Endothelial cell of umbilical vein (primary cell): ENCODE measurements around the gene NR1D1. TPM values are rescaled to one million over a fixed set of nuclear protein-coding genes. Genes with fewer than 3 reads are reported as not detected.

Source experiments
- BruUV-seq: library from RNA; stranded (reverse); fragments of 400-500 nt; replicated peaks from 2 replicates; lab custom pipeline; 2021; lab: Mats Ljungman, UMichigan
- CTCF ChIA-PET: fragments of 300-600, 350-600 bp; sonication (Branson Sonifier 250); formaldehyde crosslinking; loops from one replicate; lab custom pipeline; 2021; ENCODE audit warnings: antibody characterized with exemption, inconsistent platforms; lab: Charles Lee
- POLR2A ChIA-PET: fragments of 300-600, 350-600 bp; sonication (Branson Sonifier 250); formaldehyde crosslinking; loops from one replicate; lab custom pipeline; 2021; ENCODE audit warnings: antibody characterized with exemption, inconsistent platforms; lab: Charles Lee
- DNase-seq: peaks from one replicate; pipeline ENCODE4 v3.0.0-alpha.2; 2011; ENCODE audit warnings: low read depth, low spot score
- FAIRE-seq: peaks from 2 replicates; lab custom pipeline; 2011; peaks lifted over from hg19 to GRCh38; lab: Jason Lieb, UNC
- H2AFZ ChIP-seq: 2 replicates; pipeline ENCODE4 v1.6.0; 2012; ENCODE audit warnings: low read depth, low read length, control low read depth, inconsistent platforms
- H3K27ac ChIP-seq: 2 replicates; pipeline ENCODE4 v1.5.1; 2011; ENCODE audit warnings: low read depth, mild to moderate bottlenecking, control low read depth, low read length, moderate library complexity; ENCODE audit not compliant: insufficient read depth
- H3K27me3 ChIP-seq, 2 experiments: 2 replicates each; pipeline versions ENCODE4 v1.6.0 to v1.6.1; 2011; ENCODE audit warnings: low read length in 2 of 2, mixed read lengths in 1 of 2; ENCODE audit not compliant: control insufficient read depth in 2 of 2, insufficient read depth in 2 of 2
- H3K36me3 ChIP-seq, 2 experiments: 2 replicates in 1 of 2; 3 replicates in 1 of 2; pipeline ENCODE4 v1.5.1; 2011; ENCODE audit warnings: low read length in 2 of 2, mild to moderate bottlenecking in 1 of 2, moderate library complexity in 1 of 2; ENCODE audit not compliant: control insufficient read depth in 2 of 2, insufficient read depth in 2 of 2; ENCODE audit errors: extremely low read depth in 1 of 2
- H3K4me1 ChIP-seq: 3 replicates; pipeline ENCODE4 v1.5.1; 2011; ENCODE audit warnings: mild to moderate bottlenecking, low read length; ENCODE audit not compliant: control insufficient read depth, insufficient read depth; ENCODE audit errors: extremely low read depth
- H3K4me2 ChIP-seq: 2 replicates; pipeline ENCODE4 v1.6.1; 2011; ENCODE audit warnings: low read length, control low read depth, mixed read lengths; ENCODE audit not compliant: insufficient read depth
- H3K4me3 ChIP-seq, 3 experiments: fragments of 200-600 bp in 1 of 3; sonication (generic), shearing (Covaris generic) in 1 of 3; replicated peaks in 1 of 3; 2 replicates each; pipeline ENCODE4 v1.5.1; 2011 to 2016; ENCODE audit warnings: control low read depth in 3 of 3, low read length in 3 of 3, mild to moderate bottlenecking in 2 of 3, inconsistent platforms in 1 of 3, low read depth in 1 of 3, moderate library complexity in 1 of 3; ENCODE audit not compliant: insufficient read depth in 1 of 3
- H3K79me2 ChIP-seq: 2 replicates; pipeline ENCODE4 v1.6.0; 2012; ENCODE audit warnings: low read length, inconsistent platforms; ENCODE audit not compliant: control insufficient read depth, insufficient read depth
- H3K9ac ChIP-seq: replicated peaks from 2 replicates; pipeline ENCODE3; 2011; ENCODE audit warnings: low read length, control low read depth; ENCODE audit not compliant: insufficient read depth; ENCODE audit errors: extremely low read depth
- H3K9me1 ChIP-seq: replicated peaks from 3 replicates; pipeline ENCODE4 v1.6.0; 2011; ENCODE audit warnings: mild to moderate bottlenecking, low read length; ENCODE audit not compliant: control insufficient read depth, insufficient read depth; ENCODE audit errors: extremely low read depth
- H3K9me3 ChIP-seq: replicated peaks from 2 replicates; pipeline ENCODE4 v1.5.1; 2012; ENCODE audit warnings: low read length, inconsistent platforms; ENCODE audit not compliant: control insufficient read depth, insufficient read depth
- H4K20me1 ChIP-seq: replicated peaks from 2 replicates; pipeline ENCODE3; 2011; ENCODE audit warnings: mild to moderate bottlenecking, low read length; ENCODE audit not compliant: control insufficient read depth, insufficient read depth; ENCODE audit errors: extremely low read depth
- CTCF ChIP-seq, 2 donors: IDR thresholded peaks; 1 replicate in 1 of 2; 2 replicates in 1 of 2; pipeline ENCODE4 v1.5.1; 2011; ENCODE audit warnings: low read length in 2 of 2, mild to moderate bottlenecking in 2 of 2, moderate library complexity in 2 of 2, control low read depth in 1 of 2, inconsistent platforms in 1 of 2, low read depth in 1 of 2; ENCODE audit not compliant: insufficient read depth in 1 of 2; ENCODE audit errors: extremely low read depth in 1 of 2
- EZH2 ChIP-seq: IDR thresholded peaks from 2 replicates; pipeline ENCODE4 v1.6.1; 2012; ENCODE audit warnings: borderline replicate concordance, low read depth, mild to moderate bottlenecking, moderate library complexity, low read length, inconsistent platforms; ENCODE audit not compliant: severe bottlenecking
- FOS ChIP-seq: IDR thresholded peaks from 2 replicates; pipeline ENCODE4 v1.6.1; 2011; ENCODE audit warnings: mild to moderate bottlenecking, low read length, moderate library complexity, borderline replicate concordance; ENCODE audit not compliant: insufficient read depth
- GATA2 ChIP-seq: IDR thresholded peaks from 2 replicates; pipeline ENCODE4 v1.7.0; 2011; ENCODE audit warnings: low read depth, mild to moderate bottlenecking, moderate library complexity, mixed read lengths, low read length; ENCODE audit not compliant: insufficient read length, insufficient read depth
- JUN ChIP-seq: IDR thresholded peaks from 2 replicates; pipeline ENCODE4 v1.6.1; 2011; ENCODE audit warnings: borderline replicate concordance, low read depth; ENCODE audit not compliant: insufficient read length, insufficient read depth
- MAX ChIP-seq: IDR thresholded peaks from 2 replicates; pipeline ENCODE4 v1.6.1; 2011; ENCODE audit not compliant: insufficient read depth, insufficient read length
- MYC ChIP-seq: IDR thresholded peaks from one replicate; pipeline ENCODE4 v1.6.1; 2011; ENCODE audit warnings: mild to moderate bottlenecking, low read depth, low read length
- POLR2A ChIP-seq: IDR thresholded peaks from 2 replicates; pipeline ENCODE4 v1.6.1; 2012; ENCODE audit warnings: low read depth, mild to moderate bottlenecking, control low read depth, low read length
- POLR2AphosphoS5 ChIP-seq: IDR thresholded peaks from 2 replicates; pipeline ENCODE4 v1.6.1; 2012; ENCODE audit warnings: low read depth, mild to moderate bottlenecking, control low read depth, low read length, moderate library complexity; ENCODE audit not compliant: insufficient read depth
- dilution Hi-C: fragments of 300-500 bp; cut with MboI; formaldehyde crosslinking; loops from one replicate; pipeline ENCODE4 v1.15.0; 2019; ENCODE audit warnings: low sequenced_read_pairs; ENCODE audit not compliant: extremely low pct_ligation_motif_present
- intact Hi-C: fragments of 100-400 bp; cut with micrococcal nuclease; formaldehyde crosslinking; loops from one replicate; pipeline ENCODE4 v1.10.0; 2022
- polyA plus RNA-seq, 4 experiments: library from polyadenylated mRNA; depleted of rRNA in 3 of 4; stranded (reverse) in 3 of 4; unstranded in 1 of 4; fragments of >200 nt; gene quantifications; 2 replicates each; pipeline versions ENCODE4 v1.2.1 to v1.2.3, GENCODE V29; 2011 to 2012; ENCODE audit warnings: missing spikeins in 1 of 4
- total RNA-seq: library from RNA; stranded (reverse); gene quantifications from 2 replicates; pipeline ENCODE4 v1.2.3, GENCODE V29; 2021

Gene NR1D1
- total and polyA plus RNA-seq, 2 donors (not counting 3 experiments of a cell fraction or from before 2014, with no cell fraction given) = 2.5 to 5.2 TPM

GRCh38 chr17:40100669-40101366 is 429 bp upstream of the NR1D1 start:
- TSS peak; percentile 64 for BruUV-seq
- intact Hi-C loops = loop anchor here (1.0 kb wide), 3 partner anchors 7 to 82 kb away; no protein-coding TSS in a partner anchor
- dilution Hi-C loops = no loop called here
- Histone ChIP-seq H3K27me3 (no peaks in the 10 kb centered on the region), H3K9ac (peak overlapping the region; percentile 75), H3K9me3 (no peaks in the 10 kb centered on the region), H3K4me1 (peaks cover 39% of the 10 kb centered on the region), H3K9me1 (no peaks in the 10 kb centered on the region), H3K4me3 (peak overlapping the region in 2 of 3 experiments; percentile 28 to 48), H3K79me2 (no peaks in the 10 kb centered on the region), H4K20me1 (no peaks in the 10 kb centered on the region), H3K27ac (peak overlapping the region; percentile 93), H3K4me2 (peak overlapping the region; percentile 68), H2AFZ (peak overlapping the region; percentile 32), H3K36me3 (peaks cover 0 to 11% of the 10 kb centered on the region in 2 experiments)
- DNase-seq (peak; percentile 98), FAIRE-seq (peak; percentile 100)
- ChIA-PET POLR2A (interaction anchor here (0.6 to 3.7 kb wide), 6 partner anchors 9 to 255 kb away, joined by 3 to 56 read pairs (median 6); partner anchors contain the start of gene CASC3), CTCF (interaction anchor here (1.0 to 5.0 kb wide), 8 partner anchors 10 to 68 kb away, joined by 3 to 138 read pairs (median 9); partner anchors contain the start of gene THRA)
- TF ChIP-seq EZH2 (no peak), CTCF (IDR thresholded peaks at IDR 0.05; ENCODE audit: extremely low read depth in 1 of 2, insufficient read depth in 1 of 2, low read depth in 1 of 2, low read length in 2 of 2) (no peak), GATA2 (no peak), POLR2A (peak; percentile 5), JUN (peak; percentile 92), POLR2AphosphoS5 (peak; percentile 37), FOS (peak; percentile 91), MAX (peak; percentile 98), MYC (peak; percentile 69)
